SK-N-SH treated with all-trans-retinoic acid at 6 μM for 48 hours (cell line): Measurements from ENCODE around the gene PRR12.

ENCODE experiments used
- ATAC-seq: fragments of 200-7000 bp; cut with Tn5 transposase; 3 replicates; pipeline ENCODE4 v1.9.1; 2020; ENCODE audit warnings: mild to moderate bottlenecking, moderate library complexity
- ARNTL ChIP-seq: fragments of 450-650 bp; formaldehyde crosslinking; IDR thresholded peaks from 2 replicates; pipeline ENCODE4 v1.5.0; 2020; ENCODE audit warnings: low read depth, mild to moderate bottlenecking, moderate library complexity, borderline replicate concordance
- BACH2 ChIP-seq: fragments of 250-450 bp; sonication (Bioruptor Pico); IDR thresholded peaks from 2 replicates; pipeline ENCODE4 v1.9.0; 2021; ENCODE audit warnings: mild to moderate bottlenecking, borderline replicate concordance
- CREB5 ChIP-seq: fragments of 250-450 bp; sonication (Bioruptor Pico); IDR thresholded peaks from 2 replicates; pipeline ENCODE4 v1.5.1; 2020; ENCODE audit warnings: low read depth, mild to moderate bottlenecking, moderate library complexity
- CSDC2 ChIP-seq: fragments of 250-450 bp; sonication (Bioruptor Pico); IDR thresholded peaks from 2 replicates; pipeline ENCODE4 v1.5.0; 2020; ENCODE audit warnings: mild to moderate bottlenecking, moderate library complexity
- ESRRG ChIP-seq: fragments of 250-450 bp; sonication (Bioruptor Pico); IDR thresholded peaks from 2 replicates; pipeline ENCODE4 v1.6.1; 2021; ENCODE audit warnings: mild to moderate bottlenecking
- GLIS3 ChIP-seq: fragments of 250-450 bp; sonication (Bioruptor Pico); IDR thresholded peaks from 2 replicates; pipeline ENCODE4 v1.5.0; 2020; ENCODE audit warnings: mild to moderate bottlenecking, moderate library complexity
- ISL1 ChIP-seq: fragments of 250-450 bp; sonication (Bioruptor Pico); IDR thresholded peaks from 2 replicates; pipeline ENCODE4 v2.1.2; 2022; ENCODE audit warnings: mild to moderate bottlenecking, moderate library complexity
- OSR1 ChIP-seq: fragments of 250-450 bp; sonication (Bioruptor Pico); IDR thresholded peaks from 2 replicates; pipeline ENCODE4 v1.8.0; 2022; ENCODE audit warnings: moderate library complexity, mild to moderate bottlenecking, inconsistent platforms
- PPARA ChIP-seq: fragments of 250-450 bp; sonication (Bioruptor Pico); IDR thresholded peaks from 2 replicates; pipeline ENCODE4 v1.5.0; 2020; ENCODE audit warnings: mild to moderate bottlenecking, borderline replicate concordance
- RARB ChIP-seq: fragments of 250-450 bp; sonication (Bioruptor Pico); IDR thresholded peaks from 2 replicates; pipeline ENCODE4 v1.8.0; 2021; ENCODE audit warnings: mild to moderate bottlenecking, moderate library complexity
- SNAI2 ChIP-seq: fragments of 250-450 bp; sonication (Bioruptor Pico); IDR thresholded peaks from 2 replicates; pipeline ENCODE4 v1.5.0; 2020; ENCODE audit warnings: mild to moderate bottlenecking, moderate library complexity
- TCF4 ChIP-seq: fragments of 250-450 bp; sonication (Bioruptor Pico); IDR thresholded peaks from 2 replicates; pipeline ENCODE4 v1.8.0; 2021; ENCODE audit warnings: mild to moderate bottlenecking, moderate library complexity, borderline replicate concordance
- ZC3H10 ChIP-seq: fragments of 250-450 bp; sonication (Bioruptor Pico); IDR thresholded peaks from 2 replicates; pipeline ENCODE4 v1.5.1; 2021; ENCODE audit warnings: mild to moderate bottlenecking, moderate library complexity
- ZFP3 ChIP-seq: fragments of 250-450 bp; sonication (Bioruptor Pico); IDR thresholded peaks from 2 replicates; pipeline ENCODE4 v1.5.0; 2020; ENCODE audit warnings: mild to moderate bottlenecking, moderate library complexity
- ZFP30 ChIP-seq: fragments of 450-650 bp; formaldehyde crosslinking; IDR thresholded peaks from 2 replicates; pipeline ENCODE4 v1.5.0; 2022; ENCODE audit warnings: mild to moderate bottlenecking, moderate library complexity
- ZNF565 ChIP-seq: fragments of 450-650 bp; formaldehyde crosslinking; conservative IDR thresholded peaks from 2 replicates; pipeline ENCODE4 v1.5.0; 2020; ENCODE audit warnings: low read depth, mild to moderate bottlenecking, moderate library complexity
- ZNF70 ChIP-seq: fragments of 450-650 bp; formaldehyde crosslinking; IDR thresholded peaks from 2 replicates; pipeline ENCODE4 v1.5.0; 2020; ENCODE audit warnings: mild to moderate bottlenecking, moderate library complexity
- ZNF8 ChIP-seq: fragments of 450-650 bp; formaldehyde crosslinking; IDR thresholded peaks from 2 replicates; pipeline ENCODE4 v1.5.0; 2020; ENCODE audit warnings: mild to moderate bottlenecking, moderate library complexity
- TF ChIP-seq, protein P1 (sequence below): fragments of 250-450 bp; sonication (Bioruptor Pico); IDR thresholded peaks from 2 replicates; pipeline ENCODE4 v1.8.0; 2020; ENCODE audit warnings: mild to moderate bottlenecking, moderate library complexity, borderline replicate concordance
- TF ChIP-seq, protein P2 (sequence below): fragments of 250-450 bp; sonication (Bioruptor Pico); IDR thresholded peaks from 2 replicates; pipeline ENCODE4 v1.5.0; 2020; ENCODE audit warnings: mild to moderate bottlenecking, moderate library complexity
- TF ChIP-seq, protein P3 (sequence below): fragments of 250-450 bp; sonication (Bioruptor Pico); IDR thresholded peaks from 2 replicates; pipeline ENCODE4 v1.5.1; 2021; ENCODE audit warnings: mild to moderate bottlenecking, moderate library complexity

PRR12 gene

DNA sequence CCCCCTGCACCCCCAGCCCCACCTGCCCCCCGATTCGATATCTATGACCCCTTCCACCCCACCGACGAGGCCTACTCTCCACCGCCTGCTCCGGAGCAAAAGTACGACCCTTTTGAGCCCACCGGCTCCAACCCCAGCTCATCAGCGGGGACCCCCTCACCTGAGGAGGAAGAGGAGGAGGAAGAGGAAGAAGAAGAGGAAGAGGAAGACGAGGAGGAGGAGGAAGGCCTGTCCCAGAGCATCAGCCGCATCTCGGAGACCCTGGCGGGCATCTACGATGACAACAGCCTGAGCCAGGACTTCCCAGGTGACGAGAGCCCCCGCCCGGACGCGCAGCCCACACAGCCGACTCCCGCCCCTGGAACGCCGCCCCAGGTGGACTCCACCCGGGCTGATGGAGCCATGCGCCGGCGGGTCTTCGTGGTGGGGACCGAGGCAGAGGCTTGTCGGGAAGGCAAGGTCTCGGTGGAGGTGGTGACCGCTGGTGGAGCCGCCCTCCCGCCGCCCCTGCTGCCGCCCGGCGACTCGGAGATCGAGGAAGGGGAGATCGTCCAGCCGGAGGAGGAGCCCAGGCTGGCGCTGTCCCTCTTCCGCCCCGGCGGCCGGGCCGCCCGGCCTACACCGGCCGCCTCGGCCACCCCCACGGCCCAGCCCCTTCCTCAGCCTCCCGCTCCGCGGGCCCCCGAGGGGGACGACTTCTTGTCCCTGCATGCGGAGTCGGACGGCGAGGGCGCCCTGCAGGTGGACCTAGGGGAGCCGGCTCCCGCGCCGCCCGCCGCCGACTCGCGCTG lies 60.2 kb downstream of the PRR12 start:
- TF ChIP-seq ZNF8 (CRISPR knock-in tag): no peak
- no peak for ATAC-seq

- ATAC-seq: no peak
- no peak for TF ChIP-seq SNAI2 (CRISPR knock-in tag)
- no peak for TF ChIP-seq ESRRG (CRISPR knock-in tag)
- no peak for TF ChIP-seq ISL1 (CRISPR knock-in tag)
- TF ChIP-seq ZNF70 (CRISPR knock-in tag): no peak
- no peak for TF ChIP-seq ZFP30 (CRISPR knock-in tag)
- TF ChIP-seq, protein P1, sequence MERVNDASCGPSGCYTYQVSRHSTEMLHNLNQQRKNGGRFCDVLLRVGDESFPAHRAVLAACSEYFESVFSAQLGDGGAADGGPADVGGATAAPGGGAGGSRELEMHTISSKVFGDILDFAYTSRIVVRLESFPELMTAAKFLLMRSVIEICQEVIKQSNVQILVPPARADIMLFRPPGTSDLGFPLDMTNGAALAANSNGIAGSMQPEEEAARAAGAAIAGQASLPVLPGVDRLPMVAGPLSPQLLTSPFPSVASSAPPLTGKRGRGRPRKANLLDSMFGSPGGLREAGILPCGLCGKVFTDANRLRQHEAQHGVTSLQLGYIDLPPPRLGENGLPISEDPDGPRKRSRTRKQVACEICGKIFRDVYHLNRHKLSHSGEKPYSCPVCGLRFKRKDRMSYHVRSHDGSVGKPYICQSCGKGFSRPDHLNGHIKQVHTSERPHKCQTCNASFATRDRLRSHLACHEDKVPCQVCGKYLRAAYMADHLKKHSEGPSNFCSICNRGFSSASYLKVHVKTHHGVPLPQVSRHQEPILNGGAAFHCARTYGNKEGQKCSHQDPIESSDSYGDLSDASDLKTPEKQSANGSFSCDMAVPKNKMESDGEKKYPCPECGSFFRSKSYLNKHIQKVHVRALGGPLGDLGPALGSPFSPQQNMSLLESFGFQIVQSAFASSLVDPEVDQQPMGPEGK (CRISPR knock-in tag): no peak
- TF ChIP-seq BACH2 (CRISPR knock-in tag): no peak
- TF ChIP-seq ZC3H10: no peak
- TF ChIP-seq, protein P2, sequence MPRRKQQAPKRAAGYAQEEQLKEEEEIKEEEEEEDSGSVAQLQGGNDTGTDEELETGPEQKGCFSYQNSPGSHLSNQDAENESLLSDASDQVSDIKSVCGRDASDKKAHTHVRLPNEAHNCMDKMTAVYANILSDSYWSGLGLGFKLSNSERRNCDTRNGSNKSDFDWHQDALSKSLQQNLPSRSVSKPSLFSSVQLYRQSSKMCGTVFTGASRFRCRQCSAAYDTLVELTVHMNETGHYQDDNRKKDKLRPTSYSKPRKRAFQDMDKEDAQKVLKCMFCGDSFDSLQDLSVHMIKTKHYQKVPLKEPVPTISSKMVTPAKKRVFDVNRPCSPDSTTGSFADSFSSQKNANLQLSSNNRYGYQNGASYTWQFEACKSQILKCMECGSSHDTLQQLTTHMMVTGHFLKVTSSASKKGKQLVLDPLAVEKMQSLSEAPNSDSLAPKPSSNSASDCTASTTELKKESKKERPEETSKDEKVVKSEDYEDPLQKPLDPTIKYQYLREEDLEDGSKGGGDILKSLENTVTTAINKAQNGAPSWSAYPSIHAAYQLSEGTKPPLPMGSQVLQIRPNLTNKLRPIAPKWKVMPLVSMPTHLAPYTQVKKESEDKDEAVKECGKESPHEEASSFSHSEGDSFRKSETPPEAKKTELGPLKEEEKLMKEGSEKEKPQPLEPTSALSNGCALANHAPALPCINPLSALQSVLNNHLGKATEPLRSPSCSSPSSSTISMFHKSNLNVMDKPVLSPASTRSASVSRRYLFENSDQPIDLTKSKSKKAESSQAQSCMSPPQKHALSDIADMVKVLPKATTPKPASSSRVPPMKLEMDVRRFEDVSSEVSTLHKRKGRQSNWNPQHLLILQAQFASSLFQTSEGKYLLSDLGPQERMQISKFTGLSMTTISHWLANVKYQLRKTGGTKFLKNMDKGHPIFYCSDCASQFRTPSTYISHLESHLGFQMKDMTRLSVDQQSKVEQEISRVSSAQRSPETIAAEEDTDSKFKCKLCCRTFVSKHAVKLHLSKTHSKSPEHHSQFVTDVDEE (CRISPR knock-in tag): no peak
- TF ChIP-seq RARB (CRISPR knock-in tag): no peak
- no peak for TF ChIP-seq ZNF8 (CRISPR knock-in tag)
- no peak for TF ChIP-seq ARNTL (CRISPR knock-in tag)
- TF ChIP-seq, protein P3, sequence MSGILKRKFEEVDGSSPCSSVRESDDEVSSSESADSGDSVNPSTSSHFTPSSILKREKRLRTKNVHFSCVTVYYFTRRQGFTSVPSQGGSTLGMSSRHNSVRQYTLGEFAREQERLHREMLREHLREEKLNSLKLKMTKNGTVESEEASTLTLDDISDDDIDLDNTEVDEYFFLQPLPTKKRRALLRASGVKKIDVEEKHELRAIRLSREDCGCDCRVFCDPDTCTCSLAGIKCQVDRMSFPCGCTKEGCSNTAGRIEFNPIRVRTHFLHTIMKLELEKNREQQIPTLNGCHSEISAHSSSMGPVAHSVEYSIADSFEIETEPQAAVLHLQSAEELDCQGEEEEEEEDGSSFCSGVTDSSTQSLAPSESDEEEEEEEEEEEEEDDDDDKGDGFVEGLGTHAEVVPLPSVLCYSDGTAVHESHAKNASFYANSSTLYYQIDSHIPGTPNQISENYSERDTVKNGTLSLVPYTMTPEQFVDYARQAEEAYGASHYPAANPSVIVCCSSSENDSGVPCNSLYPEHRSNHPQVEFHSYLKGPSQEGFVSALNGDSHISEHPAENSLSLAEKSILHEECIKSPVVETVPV (CRISPR knock-in tag): no peak
- no peak for TF ChIP-seq GLIS3
- TF ChIP-seq ZFP3 (CRISPR knock-in tag): no peak
- no peak for TF ChIP-seq CSDC2 (CRISPR knock-in tag)
- TF ChIP-seq PPARA (CRISPR knock-in tag): no peak
These were observed 61.0 kb downstream of the PRR12 start for GRCh38 chr19:49651820-49652550.

- TF ChIP-seq ISL1 (CRISPR knock-in tag): no peak
- no peak for TF ChIP-seq GLIS3
- no peak for TF ChIP-seq CREB5
- TF ChIP-seq TCF4 (CRISPR knock-in tag): no peak
- TF ChIP-seq ESRRG (CRISPR knock-in tag): no peak
- ATAC-seq: no peak
These were observed 61.8 kb downstream of the PRR12 start for GRCh38 chr19:49652551-49653465.

DNA sequence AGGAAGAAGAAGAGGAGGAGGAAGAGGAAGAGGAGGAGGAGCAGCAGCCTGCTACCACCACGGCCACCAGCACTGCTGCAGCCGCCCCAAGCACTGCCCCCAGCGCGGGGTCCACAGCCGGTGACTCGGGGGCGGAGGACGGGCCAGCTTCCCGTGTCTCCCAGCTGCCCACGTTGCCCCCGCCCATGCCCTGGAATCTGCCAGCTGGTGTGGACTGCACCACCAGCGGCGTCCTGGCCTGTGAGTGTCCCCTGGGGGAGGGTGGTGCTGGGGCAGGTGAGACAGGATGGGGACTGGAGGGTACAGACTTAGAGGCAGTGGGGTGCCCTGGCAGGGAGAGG lies 62.5 kb downstream of the PRR12 start:
- no peak for ATAC-seq
- TF ChIP-seq ZNF70 (CRISPR knock-in tag) (no peak), ZFP30 (CRISPR knock-in tag) (no peak), BACH2 (CRISPR knock-in tag) (no peak), ZC3H10 (no peak), ESRRG (CRISPR knock-in tag) (no peak), OSR1 (no peak), ZNF565 (CRISPR knock-in tag) (no peak), ARNTL (CRISPR knock-in tag) (no peak), SNAI2 (CRISPR knock-in tag) (no peak), PPARA (CRISPR knock-in tag) (no peak), CSDC2 (CRISPR knock-in tag) (no peak), ZFP3 (CRISPR knock-in tag) (no peak), ZNF8 (CRISPR knock-in tag) (no peak), TCF4 (CRISPR knock-in tag) (no peak)
- TF ChIP-seq, protein P2 (CRISPR knock-in tag): no peak
